Stimulated activated CD8-positive, alpha-beta memory T cell treated with anti-CD3 and anti-CD28 coated beads, Interleukin-15, amount 100 ng/mL, for 4 hours (primary cell): Measurements from ENCODE around the gene CHCHD6.

ENCODE experiments used
- DNase-seq, 2 donors: peaks; one replicate each; pipeline ENCODE4 v3.0.0-alpha.2; 2020; ENCODE audit warnings: low read depth in 2 of 2

Gene CHCHD6

GRCh38 chr3:126859415-126860246 is 155.6 kb downstream of the CHCHD6 start:
- DNase-seq, result no peak

GRCh38 chr3:126865736-126866135 is 161.7 kb downstream of the CHCHD6 start:
- DNase-seq, result no peak

DNA sequence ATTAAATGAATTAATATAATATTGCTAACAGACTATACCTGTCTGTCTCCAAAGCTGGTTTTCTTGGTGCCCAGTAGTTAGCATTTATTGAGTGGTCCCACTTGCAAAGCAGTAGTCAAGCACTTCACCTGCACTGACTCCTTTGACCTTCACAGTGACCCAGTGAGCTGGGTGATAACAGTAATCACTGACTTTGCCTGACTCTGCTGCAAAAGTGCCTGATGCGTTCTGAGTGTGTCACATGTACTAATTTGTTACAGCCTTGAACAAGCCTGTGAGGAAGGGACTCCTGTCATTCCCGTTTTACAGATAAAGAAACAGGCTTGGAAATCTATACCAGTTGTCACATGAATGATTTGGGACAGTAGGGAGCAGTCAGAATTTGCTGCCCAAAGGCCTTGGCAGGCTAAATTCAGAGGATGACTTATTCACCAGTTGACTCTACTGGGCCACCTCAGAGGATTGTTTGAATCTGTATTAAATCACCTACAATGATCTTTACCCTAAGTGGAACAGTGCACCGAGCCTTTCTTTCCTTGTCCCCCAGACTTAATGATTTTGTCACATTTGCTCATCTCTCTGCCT is 162.2 kb downstream of the CHCHD6 start:
- DNase-seq, result no peak

- no peak for DNase-seq
Observed at GRCh38 chr3:126867190-126867862, 163.3 kb downstream of the CHCHD6 start.

- no peak for DNase-seq
Observed at GRCh38 chr3:126867863-126868200, 163.8 kb downstream of the CHCHD6 start.

GRCh38 chr3:126870608-126871210 is 166.7 kb downstream of the CHCHD6 start:
- no peak for DNase-seq

DNA sequence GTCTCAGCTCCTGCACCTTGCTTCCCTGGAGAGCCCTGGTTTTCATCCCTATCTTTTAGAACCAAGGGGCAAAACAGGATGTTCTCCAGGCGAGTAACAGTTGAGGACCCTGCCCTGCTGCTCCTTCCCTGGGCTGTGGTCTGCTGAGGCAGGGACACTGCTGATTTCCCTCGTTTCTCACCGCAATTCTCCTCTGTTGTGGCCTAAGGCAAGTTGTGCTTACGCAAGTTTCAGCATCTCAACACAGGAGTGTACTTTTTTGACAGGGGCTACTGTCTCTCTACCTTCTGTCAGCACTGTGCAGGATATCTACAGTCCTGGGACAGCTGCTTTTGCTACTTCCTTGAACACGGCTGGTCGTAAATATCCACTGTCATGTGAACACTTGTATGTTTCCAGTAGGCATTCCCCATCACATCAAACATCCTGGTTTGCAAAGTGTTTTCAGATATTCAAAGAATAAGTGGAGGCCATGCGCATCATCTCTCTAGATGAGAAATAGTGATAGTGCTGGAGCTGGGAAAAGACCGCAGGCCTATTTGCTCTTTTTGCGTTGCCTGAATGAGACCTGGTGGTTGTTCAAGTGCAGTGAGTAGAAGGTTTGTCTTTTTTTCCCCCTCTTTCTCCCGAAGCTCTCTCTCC is 168.8 kb downstream of the CHCHD6 start:
- DNase-seq, result no peak

DNA sequence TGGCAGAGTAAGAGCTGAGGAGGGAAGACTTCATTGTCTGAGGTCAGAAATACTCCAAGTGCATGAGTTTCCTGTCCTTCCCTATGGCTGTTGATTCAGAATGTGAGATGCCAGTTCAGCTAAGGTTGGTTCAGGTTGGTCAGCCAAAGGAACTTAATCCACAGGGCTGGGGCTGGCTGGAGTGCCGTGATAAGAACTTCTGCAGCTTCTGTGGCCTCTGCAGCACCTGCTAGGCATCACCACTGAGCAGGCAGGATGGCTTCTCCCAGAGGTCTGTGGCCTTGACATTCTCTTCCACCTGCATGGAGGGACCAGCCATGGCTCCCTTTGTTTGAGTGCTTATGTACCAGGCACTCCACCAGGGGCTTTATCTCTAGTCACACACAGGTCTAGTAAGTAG is 169.4 kb downstream of the CHCHD6 start:
- no peak for DNase-seq

- DNase-seq, result no peak
Observed at GRCh38 chr3:126878664-126879063, 174.6 kb downstream of the CHCHD6 start.

GRCh38 chr3:126880901-126881300 is 176.9 kb downstream of the CHCHD6 start:
- no peak for DNase-seq

- no peak for DNase-seq
Observed at GRCh38 chr3:126881861-126882260, 177.8 kb downstream of the CHCHD6 start.

DNA sequence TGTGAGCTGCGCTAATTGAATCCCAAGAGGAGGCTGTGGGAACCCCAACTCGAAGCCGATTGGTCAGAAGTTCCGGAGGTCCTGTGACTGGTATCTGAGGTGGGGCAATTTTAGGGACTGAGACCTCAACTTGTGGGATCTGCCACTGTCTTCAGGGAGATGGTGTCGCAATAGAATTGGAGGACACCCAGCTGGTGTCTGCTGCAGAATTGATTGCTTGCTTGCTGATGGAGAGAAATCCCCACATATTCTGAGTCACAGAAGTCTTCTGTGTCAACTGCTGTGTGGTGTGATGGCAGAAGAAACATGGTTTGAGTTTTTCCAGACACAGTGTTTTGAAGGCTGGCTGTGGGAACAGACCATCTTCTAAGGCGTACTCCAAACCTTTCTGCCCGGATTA is 179.2 kb downstream of the CHCHD6 start:
- DNase-seq, result no peak

DNA sequence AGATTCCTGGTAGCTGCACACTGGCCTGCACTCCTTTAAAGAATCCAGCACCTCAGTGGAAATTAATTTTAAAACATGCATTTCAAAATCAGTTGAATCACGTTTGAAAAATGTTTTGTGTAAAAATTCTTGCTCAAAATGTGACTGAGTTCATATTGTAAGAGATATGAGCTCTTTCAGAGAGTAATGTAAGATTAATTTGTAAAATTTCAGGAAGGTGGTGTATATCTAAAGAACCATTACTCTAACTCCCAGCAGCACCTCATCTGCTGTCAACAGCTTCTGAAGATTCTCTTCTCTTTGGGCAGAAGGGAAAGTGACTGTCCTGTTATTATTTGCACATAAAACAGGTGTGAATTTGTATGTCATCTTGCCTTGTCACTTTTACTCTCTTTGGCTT is 181.4 kb downstream of the CHCHD6 start:
- no peak for DNase-seq

DNA sequence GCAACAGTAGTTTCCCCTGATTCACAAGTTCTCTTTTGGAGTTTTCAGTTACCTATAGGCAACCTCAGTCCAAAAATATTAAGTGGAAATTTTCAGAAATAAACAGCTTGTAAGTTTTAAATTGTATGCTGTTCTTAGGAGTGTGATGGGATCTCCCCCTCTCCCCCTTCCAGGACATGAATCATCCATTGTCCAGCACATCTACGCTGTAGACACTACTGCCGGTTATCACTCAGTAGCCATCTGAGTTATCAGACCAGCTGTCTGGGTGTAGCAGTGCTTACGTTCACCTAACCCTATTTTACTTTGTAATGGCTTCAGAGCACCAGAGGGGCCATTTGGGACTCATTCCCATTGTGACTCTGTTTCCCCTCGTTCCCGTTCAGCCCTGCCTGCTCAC is 182.2 kb downstream of the CHCHD6 start:
- no peak for DNase-seq

DNA sequence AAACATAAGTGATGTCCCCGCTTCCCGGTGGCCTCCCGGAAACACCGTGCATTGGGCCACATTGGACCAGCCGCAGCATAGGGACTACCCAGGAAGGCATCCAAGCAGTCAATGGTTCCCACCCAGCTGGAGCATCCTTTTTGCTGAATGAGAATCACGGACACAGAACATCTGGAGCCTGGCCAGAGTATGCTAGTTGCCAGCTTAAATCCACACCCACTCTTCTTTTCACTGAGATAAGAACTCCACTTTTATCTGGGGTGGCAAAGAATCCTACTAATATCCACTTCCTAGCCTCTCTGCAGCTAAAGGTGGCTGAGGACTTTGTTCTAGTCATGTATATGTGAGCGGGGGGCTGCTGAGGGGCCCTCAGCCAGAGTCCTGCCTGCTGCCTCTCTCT is 183.6 kb downstream of the CHCHD6 start:
- DNase-seq, result no peak

DNA sequence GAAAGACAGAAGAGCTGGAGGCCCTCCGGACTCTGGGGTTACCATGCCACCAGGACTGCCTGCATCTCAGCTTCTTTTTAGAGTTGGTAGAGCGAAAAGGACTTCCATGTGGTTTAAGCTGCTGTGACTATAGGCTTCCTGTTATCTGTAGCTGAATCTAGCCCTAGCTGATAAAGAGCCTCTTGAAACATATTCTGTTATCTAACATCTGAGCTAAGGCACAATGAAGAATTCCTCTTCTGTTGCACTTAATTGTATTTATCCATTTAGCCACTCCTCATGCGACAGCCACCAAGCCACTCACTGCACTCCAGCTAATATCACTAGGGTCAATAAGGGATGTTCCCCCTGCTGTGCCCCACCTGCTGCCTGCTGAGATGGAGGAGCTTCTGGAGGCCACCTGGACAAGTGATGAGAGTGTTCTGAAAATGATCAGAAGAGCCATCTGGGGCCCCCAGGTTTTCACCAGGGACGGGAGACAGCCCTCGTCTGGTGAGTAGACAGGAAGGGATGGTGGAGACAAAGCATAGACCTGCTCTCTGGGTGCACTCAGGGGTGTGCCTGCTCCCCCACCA is 184.2 kb downstream of the CHCHD6 start:
- DNase-seq, result no peak

DNA sequence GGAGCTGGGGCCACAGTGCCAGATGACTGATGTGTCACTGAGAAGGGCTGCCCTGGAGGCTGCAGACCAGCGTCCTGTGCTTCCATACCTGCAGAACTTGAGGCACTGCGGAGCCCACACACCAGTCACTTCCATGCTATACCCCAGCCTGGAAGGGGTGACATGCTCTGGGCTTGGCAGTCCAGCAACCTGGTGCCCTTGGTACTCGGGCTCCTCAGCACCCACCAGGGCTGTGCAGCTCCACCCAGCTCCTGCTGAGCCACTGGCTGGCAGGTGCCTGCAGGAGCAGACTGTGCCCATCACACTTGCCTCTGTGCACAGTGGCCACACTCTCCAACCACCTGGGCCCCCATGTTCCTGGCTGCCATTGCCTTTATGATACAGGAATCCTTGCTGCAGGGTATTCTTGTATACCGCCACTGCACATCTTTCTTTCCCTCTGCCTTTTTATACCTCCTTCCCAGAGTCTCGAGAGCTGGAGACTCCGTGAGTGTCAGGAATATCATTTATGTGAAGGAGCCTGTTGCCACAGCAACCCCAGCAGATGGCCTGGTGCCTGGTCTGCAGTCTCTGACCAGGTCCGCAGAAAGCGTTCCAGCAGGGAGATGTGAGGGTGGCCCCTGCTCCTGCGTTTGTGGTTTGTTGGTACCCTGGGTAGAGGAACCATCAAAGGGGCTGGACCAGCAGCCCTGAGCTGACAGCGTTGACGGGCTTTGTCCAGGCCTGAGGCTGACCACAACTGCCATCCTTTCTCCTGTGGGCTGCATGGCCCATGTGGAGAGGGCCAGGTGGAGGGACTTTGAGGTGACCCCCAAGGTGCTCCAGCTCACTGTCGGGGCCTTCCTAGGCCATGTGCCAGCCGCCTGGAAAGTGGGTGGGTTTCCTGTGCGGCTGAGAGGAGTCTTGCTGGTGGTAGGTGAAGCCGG is 185.5 kb downstream of the CHCHD6 start:
- no peak for DNase-seq

DNA sequence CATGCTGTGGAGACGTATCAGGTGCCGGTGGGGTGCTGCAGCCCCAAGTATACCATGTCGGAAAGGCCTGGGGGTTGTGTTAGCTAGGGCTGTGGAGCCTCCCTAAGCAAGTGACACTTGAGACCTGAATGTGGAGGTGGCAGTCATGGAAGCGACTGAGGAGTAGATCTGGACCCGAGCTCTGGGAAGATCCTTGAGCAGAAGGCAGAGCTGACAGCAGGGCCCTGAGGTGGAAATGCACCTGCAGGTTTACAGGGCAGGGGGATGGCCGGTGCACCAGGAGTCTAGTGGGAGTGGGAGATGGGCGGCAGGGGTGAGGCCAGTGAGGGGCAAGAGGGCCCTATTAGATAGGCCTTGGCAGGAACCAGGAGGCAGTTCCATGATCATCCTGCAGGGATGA is 187.1 kb downstream of the CHCHD6 start:
- DNase-seq, result no peak

- no peak for DNase-seq
Observed at GRCh38 chr3:126891791-126892190, 187.8 kb downstream of the CHCHD6 start.

GRCh38 chr3:126893651-126894050 is 189.6 kb downstream of the CHCHD6 start:
- no peak for DNase-seq

- no peak for DNase-seq
Observed at GRCh38 chr3:126894475-126894874, 190.4 kb downstream of the CHCHD6 start.
